GM18511 (cell line): ENCODE results near the gene SOSTDC1.
"Not testable (repeated sequence)": the region's sequence is repeated elsewhere in the genome, so short reads cannot be mapped to it uniquely, and the experiment has no call there.

Experiments used
- ATAC-seq: cut with Tn5 transposase; IDR thresholded peaks from one replicate; pipeline ENCODE4 v1.9.1; 2021; ENCODE audit warnings: mild to moderate bottlenecking, moderate library complexity; ENCODE audit not compliant: unreplicated experiment

The SOSTDC1 gene

GRCh38 chr7:16465469-16466361, at the start of gene SOSTDC1:
Gene SOSTDC1, minus strand, starts transcription at chr7:16465738. Its CDS starts 70 bp downstream, at chr7:16465668.
- no peak for ATAC-seq

DNA sequence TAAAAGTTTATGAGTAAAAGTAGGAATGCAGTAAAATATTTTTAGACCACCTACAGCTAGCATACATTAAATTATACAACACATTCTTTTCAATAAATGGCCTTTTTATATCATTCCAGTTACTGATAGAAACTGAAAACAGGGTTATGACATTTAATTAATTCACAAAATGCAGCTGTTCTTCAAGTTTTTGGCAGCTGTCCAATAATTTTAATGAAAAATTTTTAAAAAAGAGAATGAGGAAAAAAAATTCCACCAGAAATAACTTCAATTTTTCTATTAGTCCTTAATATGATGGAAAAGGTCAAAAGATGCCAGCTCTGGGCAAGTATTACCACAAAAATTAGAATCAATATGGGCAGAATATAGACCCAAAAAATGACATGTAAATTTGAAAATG, 49.2 kb upstream of the SOSTDC1 start:
- ATAC-seq, result no peak

GRCh38 chr7:16514271-16514670, 48.7 kb upstream of the SOSTDC1 start:
- ATAC-seq, result no peak

DNA sequence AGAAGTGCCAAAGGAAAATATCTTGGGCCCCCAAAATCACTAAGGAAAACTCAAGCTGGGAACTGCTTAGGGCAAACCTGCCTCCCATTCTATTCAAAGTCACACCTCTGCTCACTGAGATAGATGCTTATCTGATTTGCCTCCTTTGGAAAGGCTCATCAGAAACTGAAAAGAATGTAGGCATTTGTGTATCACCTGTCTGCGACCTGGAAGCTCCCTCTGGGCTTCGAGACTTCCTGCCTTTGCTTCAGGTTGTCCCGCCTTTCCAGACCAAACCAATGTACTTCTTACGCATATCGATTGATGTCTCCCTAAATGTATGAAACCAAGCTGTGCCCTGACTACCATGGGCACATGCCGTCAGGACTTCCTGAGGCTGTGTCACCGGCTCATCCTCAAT, 46.6 kb upstream of the SOSTDC1 start:
- ATAC-seq, result no peak

- no peak for ATAC-seq
Measured at GRCh38 chr7:16511314-16511713, 45.8 kb upstream of the SOSTDC1 start.

GRCh38 chr7:16509829-16510228, 44.3 kb upstream of the SOSTDC1 start:
- no peak for ATAC-seq

DNA sequence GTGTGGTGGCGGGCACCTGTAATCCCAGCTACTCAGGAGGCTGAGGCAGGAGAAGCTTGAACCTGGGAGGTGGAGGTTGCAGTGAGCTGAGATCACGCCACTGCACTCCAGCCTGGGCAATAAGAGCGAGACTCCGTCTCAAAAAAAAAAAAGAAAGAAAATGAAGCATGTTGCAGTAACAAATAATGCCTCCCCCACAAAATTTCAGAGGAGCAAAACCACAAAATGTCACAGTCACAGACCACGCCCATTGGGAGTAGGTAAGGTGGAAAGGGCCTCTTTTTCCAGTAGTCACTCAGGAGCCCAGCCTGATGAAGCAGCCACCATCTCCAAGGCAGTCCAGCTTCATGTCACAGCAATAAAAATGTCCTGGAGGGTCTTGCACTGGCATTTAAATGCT, 40.9 kb upstream of the SOSTDC1 start:
- not testable (repeated sequence) for ATAC-seq

GRCh38 chr7:16504019-16504418, 38.5 kb upstream of the SOSTDC1 start:
- no peak for ATAC-seq

DNA sequence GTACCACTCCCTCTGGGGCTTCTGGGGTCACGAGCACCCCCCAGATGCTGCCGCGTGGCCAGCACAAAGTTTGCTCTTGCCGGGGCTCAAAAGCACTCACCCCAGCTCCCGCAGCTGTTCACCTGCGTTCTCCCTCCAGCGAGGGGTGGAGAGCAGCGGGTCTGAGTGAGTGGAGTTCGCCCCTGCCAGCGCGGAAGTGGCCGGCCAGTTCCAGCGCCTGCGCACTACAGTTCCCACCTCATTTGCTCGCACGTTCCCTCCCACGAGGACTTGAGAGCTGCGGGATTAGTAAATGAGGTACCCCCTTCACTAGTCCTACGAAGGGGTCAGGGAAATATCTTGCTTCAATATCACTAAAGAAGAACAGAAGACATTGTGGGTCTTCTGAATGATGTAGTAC, 36.8 kb upstream of the SOSTDC1 start:
- no peak for ATAC-seq

- no peak for ATAC-seq
Measured at GRCh38 chr7:16498122-16498521, 32.6 kb upstream of the SOSTDC1 start.

- ATAC-seq, result no peak
Measured at GRCh38 chr7:16494955-16495719, 29.6 kb upstream of the SOSTDC1 start.

DNA sequence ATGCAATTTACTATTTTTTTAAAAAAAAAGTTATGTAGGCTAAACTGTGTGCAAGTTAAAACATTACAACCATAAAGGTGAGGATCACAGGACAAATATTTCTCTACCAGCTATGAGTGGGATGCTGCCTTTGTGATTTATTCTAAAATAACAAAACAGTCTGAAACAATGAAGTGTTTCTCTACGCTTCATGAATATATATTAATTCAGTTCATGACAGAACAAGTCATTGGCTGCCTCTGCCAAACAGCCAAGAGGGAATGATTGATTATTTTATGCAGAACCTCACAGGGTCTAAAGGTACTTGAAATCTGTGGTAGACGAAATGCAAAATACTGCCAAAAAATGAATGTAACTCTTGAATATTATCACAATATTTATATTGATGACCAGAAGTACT, 29.0 kb upstream of the SOSTDC1 start:
- ATAC-seq, result no peak

- ATAC-seq, result no peak
Measured at GRCh38 chr7:16493266-16493665, 27.7 kb upstream of the SOSTDC1 start.

DNA sequence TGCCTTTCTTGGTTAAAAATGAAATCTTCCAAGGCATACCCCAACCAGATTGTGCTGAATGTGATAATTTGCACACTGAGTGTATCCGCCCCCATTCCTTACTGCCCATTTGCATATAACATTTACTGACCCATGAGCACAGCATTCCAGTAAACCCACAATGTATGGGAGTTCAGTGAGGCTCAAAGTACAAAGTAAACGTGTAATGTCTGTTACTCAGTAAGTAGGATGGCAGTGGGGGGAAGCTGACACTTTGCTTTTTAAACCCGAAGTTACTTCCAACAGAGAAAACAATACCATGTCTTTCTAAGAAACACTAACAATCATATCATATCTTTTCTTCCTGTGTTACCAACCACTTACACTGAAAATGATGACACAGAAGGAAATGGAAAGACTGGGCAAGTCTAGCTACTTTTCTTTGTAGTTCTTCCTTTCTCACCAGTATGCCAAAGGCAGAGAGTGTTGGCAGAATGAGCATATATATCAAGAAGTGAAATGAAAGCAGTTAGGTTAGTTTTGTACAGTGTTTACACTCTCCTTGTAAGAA, 27.1 kb upstream of the SOSTDC1 start:
- no peak for ATAC-seq

DNA sequence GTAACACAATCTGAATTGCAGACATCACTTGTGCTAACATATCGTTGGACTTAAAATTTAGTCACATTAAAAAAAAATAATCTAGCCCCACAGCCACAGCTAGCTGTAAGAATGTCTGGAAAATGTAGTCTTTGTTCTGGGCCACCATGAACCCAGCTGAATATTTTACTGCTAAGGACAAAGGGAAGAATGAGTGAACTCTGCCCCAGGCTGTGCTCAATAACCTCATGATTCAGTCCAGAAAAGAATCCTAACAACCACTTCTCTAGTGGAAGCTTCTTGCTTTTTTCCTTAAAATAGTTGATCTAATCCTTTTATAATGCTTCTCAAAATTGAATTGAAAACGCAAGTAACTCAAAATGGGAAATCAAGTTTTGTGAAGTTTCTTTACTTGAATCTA, 25.6 kb upstream of the SOSTDC1 start:
- no peak for ATAC-seq

DNA sequence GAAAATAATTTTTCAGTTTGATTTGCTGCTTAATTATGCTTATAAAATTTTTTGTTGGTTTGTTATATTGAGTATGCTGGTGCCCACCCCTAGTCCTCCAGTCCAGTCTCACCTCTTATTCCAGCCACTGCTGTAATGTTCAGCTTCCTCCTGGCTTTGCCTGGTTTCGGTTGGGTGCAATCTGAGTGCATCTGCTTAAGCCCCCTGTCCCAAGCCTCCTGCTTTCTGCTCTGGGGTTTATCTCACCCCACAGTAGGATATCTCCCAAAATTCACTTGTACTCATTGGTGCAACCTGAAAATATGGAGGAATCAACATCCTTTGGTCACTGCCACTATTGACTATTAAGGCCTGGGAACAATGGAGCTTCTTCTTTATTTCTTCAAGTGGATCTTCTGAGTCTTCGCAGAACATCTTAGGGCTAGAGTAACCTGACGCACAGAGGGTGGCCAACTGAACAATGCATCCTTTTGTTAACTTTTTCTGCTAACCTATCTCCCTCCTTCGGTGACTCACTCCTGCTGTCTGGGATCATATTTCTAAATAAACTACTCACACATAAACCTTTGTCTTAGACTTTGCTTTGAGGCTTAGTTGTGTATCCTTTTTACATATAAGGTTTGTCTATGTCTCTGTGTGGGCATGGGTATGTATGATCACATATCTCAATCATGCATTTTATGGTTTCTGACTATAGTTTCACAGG, 19.1 kb upstream of the SOSTDC1 start:
- no peak for ATAC-seq

DNA sequence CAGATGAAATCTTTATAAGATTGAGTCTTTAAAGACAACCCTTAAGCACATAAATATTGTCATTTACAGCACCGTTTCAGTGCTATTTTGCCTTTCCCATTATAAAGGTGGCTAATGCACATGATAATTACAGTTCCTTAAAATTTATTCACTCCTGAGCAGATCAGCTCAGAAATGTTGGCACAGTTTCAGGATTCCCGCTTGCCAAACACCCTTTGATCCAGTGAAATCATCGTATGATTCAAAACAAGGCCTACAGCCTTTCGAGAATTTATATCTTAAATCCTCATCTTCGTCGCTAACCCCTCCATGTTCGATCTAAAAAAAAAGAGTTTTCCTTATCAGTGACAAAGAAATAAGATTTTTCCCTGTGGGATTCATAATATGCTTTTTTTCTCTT, 14.1 kb upstream of the SOSTDC1 start:
- ATAC-seq, result no peak

DNA sequence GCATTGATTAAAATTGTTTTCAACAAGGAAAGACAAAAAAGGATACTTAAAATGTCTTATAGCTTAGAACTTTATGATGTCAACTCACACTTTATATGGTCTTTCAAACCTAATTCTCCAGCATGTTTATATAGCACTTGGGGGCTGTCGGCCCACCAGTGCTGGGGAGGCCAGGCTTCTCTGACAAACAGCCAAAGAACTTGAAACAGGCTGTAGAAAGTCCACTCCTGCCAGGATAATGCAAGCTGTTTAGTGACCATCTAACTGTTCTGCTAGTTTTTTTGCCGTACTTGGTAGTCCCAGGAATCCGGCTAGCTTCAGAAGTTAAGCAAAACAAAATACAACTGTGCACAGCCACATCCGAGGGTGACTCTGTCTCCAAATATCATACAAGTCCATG, 13.6 kb upstream of the SOSTDC1 start:
- ATAC-seq, result no peak

- no peak for ATAC-seq
Measured at GRCh38 chr7:16471933-16472332, 6.4 kb upstream of the SOSTDC1 start.

DNA sequence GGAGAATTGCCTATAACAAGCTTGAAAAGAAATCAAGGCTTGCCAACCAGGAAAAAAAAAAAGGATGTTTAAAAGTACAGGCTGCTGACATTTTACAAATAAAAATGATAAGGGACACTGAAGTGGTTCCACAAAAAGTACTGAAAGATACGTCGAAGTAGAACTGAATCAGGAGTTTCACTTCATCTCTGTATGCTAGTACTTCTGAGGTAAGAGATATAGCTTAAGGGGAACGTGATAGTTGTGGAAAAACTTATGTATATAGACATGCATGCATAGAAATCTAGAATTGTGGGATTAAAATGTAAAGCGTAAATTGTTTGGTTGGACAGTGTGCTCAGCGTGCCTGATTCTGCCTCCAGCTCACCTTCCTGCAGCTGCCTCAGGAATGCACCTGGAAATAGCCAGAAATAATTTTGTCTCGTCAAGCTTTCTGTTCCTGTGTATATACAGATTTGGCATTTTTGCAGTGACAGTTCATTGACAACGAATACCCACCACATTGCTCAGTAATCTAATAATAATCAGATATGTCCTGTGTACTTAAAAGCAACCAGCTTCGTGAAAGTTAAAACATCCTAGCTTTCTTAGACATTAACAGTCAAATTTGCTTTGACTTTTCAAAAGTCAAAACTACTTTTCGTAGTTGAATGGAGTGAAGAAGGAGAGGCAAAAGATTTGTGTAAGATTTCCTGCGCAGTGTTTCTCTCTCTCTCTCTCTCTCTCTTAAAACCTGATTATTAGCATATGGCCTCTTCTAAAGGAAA, 1.4 kb downstream of the SOSTDC1 start:
- ATAC-seq, result no peak
